Stimulated activated CD4-positive, alpha-beta T cell treated with anti-CD3 and anti-CD28 coated beads, Interleukin-4, amount 100 ng/mL, for 48 hours (primary cell): ENCODE measurements around the gene GPR135.
"Not testable (repeated sequence)": the region's sequence is repeated elsewhere in the genome, so short reads cannot be mapped to it uniquely, and the experiment has no call there.

Experiments used
- DNase-seq, 2 donors: peaks; one replicate each; pipeline ENCODE4 v3.0.0-alpha.2; 2020; ENCODE audit warnings: low read depth in 2 of 2

GPR135 gene

DNA sequence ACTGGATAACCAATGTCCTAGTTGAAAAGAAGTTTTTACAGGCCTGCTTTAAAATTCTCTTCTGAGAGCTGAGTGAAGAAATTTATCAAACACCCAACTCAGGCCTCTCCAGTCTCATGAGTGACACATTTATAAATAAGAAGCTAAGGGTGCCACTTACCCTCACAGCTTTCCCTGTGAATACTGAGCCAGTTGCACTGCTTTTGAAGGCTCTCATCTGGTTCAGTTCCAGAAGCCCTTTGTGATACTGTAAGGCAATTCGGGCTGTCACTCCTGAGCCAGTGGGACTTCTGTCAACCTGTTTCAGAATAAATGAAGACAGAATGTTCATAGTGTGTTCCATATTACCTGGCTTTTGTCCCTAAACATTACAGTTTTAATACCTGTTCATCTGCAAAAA lies 10.5 kb upstream of the GPR135 start:
- DNase-seq = no peak

DNA sequence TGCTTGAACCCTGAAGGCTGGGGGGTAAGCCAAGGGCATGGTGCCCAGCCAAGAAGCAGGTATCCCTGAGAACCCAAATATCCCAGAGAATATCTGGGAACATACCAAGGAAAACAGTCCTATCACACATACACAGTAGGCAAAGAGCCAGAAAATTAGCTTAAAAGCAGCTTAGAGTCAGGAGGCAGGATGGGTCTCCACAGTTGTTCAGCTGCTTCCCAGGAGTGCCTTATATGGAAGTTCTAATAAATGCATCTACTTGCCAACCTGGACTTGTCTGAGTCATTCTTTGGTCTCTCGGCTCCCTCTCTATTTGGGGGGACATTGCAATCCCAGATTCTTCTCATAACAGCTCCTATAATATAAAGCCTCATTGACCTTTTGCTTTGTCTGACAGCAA lies 9.0 kb upstream of the GPR135 start:
- no peak for DNase-seq

DNA sequence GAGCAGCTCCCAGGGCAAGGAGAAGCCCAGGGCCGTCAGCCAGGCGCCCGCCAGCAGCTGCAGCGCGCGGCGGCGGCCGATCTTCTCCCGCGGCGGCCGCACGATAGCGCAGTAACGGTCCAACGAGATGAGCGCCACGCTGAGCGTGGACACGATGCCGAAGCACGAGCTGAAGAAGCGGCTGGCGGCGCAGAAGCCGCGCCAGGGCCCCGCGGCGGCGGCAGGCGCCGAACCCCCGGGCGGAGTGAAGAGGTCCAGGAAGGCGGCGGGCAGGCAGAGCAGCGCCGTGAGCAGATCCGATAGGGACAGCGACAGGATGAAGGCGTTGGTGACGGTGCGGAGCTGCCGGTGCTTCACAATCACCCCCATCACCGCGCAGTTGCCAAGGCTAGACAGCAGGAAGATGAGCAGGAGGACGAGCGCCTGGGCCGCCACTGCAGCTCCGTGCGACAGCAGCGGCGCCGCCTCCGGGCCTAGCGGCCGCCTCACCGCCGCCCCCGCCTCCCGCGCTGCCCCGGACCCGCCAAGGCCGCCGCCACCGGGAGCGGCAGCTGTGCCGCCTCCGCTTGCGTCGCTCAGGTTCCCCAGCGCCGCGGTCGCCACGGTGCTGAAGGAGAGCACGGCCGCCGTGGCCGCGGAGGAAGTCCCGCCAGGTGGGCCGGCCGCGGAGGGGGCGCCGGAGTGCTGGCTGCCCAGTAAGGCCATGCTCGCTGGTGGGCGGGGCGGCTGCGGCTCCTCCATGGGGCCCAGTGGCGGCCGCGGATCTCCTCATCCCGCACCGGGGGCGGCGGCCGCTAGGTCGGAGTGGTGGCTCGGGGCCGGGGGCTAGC lies 479 bp downstream of the GPR135 start:
- peak; percentile 16 to 32 for DNase-seq

DNA sequence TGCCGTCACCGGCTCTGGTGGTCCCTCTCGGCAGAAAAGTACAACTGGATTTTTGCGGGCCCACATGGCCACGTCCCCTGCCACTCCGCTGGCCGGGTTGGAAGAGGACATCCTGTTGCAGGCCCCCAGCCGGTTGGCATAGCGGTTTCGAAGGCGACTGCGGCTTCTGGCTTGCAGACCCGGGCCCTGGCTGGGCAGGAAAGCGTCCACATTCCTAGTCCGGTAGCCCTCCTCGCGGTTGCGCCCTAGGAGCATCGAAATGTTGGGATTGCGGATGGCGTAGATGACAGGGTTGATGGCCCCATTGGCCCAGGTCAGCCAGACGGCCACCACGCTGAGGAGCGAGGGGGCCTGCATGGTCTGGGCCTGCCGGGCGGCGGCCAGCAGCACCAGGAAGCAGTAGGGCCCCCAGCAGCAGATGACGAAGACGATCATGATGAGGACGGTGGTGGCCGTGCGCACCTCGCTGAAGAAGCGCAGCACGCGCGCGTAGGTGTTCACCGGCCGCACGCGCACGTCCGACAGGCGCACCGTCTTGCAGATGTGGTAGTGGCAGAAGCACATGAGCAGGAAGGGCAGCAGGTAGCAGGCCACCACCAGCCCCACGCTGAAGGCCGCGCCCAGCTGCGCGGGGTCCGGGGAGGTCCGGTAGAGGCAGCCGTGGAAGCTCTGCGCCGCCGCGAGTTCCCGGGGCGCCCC lies 1.2 kb downstream of the GPR135 start:
- peak; percentile 24 to 27 for DNase-seq

DNA sequence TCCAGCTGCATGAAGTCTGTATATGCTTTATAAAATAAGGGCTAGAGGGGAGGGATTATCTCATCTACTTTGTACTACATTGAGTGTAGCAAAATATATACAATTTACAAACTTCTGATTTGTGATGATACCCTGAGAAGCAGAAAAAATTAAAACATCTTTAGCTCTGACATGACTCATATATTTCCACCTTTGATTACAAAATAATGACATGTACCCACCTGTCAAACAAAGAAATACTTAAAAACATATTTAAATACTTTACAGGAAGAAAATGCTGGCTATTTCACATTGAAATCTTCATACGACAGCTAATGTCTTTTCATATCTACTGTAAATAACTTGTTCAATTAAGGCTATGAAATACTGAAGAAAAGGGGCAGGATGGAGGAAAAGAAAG lies 3.3 kb downstream of the GPR135 start:
- no peak for DNase-seq

DNA sequence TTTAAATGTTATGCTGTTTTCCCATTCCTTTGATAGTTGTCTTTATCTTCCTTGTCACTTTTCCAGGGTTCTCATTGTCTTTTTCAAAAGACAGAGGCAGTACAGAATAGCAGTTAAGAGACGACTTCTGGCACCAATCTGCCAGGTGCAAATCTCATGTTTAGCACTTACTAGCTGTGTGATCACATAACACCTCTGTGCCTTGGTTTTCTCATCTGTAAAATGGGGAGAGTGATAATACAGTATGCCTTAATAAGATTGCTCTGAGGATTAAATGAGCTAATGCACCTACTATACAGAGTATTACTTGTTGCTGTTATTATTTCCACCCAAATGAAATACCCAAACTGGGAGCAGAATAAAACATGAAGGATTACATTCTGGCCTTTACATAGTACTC lies 4.8 kb downstream of the GPR135 start:
- DNase-seq = no peak

DNA sequence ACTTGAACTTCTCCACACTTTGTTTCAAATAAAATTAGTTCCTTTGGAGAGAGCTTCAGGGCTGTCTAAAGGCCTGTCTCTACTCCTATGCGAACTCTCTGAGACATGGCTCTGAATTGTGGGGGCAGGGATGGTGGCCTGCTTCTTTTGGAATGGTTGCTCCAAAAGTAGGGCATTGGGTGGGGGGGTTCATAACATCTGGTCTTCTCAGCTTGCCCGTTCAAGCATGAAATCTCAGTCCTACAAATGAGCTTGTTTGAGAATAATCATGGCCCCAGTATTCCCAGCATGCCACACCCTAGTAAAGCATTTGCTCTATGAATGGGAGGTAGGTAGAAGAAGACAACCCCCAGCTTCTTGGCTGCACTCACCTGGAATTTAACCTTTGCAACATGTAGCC lies 6.7 kb downstream of the GPR135 start:
- DNase-seq = no peak

DNA sequence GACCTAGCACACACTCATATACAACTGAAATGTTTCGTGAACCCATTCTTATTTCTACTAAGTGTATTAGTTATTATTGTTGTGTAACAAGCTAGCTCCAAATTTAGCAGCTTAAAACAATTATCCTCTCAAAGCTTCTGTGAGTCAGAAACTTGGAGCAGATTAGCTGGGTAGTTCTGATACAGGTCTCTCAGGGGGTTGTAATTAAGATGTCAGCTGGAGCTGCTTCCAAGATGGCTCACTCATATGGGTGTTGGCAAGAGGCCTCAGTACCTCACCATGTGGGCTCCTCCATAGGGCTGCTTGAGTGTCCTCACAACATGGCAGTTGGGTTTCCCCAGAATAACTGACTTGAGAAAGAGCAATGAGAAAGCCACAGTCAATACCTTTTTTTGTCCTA lies 9.8 kb downstream of the GPR135 start:
- no peak for DNase-seq

DNA sequence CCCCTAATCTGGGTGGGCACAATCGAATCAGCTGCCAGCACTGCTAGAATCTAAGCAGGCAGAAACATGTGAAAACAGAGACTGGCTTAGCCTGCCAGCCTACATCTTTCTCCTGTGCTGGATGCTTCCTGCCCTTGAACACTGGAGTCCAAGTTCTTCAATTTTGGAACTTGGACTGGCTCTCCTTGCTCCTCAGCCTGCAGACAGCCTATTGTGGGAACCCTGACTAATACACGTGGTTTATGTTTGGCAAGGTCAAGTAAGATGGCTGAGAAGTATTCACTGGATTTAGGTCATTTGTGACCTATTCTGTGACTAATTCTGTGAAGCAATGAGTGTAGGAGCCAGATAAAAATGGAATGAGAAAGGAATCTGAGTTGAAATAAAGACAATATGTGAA lies 11.0 kb downstream of the GPR135 start:
- DNase-seq = no peak

DNA sequence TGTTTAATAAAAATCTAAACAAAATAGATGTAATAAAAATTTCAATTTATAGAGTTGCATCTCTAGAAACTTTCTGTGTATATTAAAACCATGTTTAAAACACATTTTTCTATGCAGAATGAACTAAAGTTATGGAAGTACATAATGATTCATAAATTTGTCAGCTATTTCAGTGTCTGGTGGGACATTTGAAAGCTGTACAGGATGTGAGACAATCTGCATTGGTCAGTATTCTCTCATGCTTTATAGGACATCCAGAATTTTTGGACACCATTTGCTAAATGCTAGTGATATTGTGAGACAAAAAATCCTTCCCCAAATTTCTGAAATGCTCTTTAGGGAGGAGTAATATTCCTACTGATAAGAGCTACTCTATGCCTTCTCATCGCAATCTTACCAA lies 13.3 kb downstream of the GPR135 start:
- no peak for DNase-seq

DNA sequence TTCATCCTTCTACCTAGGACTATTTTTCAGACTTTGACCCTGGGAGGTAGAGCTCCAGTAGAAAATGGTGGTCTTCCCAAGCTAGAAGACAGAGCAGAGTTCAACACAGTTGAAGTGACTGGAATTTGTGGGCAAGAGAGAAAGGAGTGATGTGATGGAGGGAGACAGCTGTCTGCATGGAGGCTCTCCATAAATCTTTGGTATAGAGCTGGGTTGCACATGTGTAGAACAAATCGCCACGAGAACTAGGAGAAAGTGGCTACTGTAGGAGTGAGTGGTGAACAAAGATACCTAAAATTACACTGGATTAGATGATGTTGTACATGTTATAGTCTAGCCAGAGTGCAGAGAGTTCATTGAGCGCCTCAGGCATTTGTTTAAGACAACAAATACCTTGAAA lies 14.5 kb downstream of the GPR135 start:
- DNase-seq = no peak

DNA sequence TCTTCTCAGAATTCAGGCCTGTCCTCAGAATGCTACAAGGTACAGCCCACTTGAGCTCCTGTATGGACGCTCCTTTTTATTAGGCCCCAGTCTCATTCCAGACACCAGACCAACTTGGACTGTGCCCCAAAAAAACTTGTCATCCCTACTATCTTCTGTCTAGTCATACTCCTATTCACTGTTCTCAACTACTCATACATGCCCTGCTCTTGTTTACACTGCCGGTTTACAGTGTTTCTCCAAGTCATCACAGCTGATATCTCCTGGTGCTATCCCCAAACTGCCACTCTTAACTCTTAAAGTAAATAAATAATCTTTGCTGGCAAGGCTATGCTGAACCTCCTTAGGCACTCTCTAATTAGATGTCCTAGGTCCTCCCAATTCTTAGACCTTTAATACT lies 16.5 kb downstream of the GPR135 start:
- not testable (repeated sequence) for DNase-seq

DNA sequence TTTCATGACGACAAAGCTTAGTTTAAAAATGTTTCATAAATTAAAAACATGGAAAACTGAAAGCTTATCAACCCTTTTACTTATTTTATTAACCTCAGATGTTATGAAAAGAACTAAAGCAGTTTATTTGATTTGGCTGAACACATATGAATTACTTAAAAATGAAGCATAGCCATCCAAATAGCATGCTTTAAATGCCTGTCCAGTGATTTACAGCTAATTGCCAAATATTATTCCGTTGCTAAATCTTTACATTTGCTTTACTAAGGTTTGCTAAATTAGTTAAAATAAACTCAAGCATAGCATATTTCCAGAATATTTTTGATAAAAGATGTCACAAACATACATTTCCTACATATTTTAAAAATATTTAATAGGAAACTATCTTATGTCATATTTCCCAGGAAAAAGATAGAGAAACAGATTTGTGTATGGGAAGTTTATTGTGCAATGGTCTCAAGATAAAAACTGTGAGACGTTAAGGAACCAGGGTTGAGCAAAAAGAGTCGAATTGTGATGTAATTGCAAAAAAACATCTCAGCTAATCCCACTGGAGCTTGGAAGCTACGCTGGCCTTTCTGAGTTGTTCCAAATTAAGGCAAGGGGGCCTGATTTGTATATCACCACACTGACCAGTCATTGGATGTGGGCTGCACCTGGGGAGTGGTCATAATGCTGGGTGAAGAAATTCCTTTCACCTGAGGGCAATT lies 25.8 kb downstream of the GPR135 start:
- no peak for DNase-seq

DNA sequence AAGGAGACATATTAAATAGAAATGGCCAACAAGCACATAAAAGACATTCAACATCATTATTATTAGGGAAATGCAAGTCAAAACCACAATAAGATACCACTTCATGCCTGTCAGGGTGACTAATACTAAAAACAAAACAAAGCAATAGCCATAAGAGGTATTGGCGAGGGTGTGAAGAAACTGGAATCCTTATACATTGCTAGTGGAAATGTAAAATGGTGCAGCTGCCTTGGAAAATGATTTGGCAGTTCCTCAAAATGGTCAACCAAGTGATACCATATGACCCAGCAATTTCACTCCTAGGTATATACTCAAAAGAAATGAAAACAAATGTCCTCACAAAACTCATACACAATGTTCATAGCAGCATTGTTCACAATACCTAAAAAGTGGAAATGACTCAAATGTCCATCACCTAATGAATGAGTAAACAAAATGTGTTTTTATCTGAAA lies 27.0 kb downstream of the GPR135 start:
- no peak for DNase-seq

DNA sequence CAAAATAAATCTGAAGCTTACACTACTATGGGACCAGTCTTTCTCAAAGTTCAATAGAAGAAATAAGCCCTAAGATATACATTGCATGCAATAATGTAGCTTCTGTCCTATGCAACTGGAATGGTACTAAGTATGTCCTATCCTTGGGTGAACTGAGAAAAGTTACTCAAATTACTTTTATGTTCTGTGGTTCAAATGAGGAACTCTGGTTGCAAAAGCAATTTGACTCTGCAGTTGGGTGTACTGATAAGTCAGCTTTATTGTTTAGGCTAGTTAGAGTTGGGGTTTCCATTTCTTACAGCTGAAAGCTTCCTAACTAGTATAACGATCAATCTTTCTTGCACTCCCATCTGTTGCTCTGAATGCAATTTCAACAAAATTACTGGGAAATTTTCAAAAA lies 29.2 kb downstream of the GPR135 start:
- DNase-seq = no peak

DNA sequence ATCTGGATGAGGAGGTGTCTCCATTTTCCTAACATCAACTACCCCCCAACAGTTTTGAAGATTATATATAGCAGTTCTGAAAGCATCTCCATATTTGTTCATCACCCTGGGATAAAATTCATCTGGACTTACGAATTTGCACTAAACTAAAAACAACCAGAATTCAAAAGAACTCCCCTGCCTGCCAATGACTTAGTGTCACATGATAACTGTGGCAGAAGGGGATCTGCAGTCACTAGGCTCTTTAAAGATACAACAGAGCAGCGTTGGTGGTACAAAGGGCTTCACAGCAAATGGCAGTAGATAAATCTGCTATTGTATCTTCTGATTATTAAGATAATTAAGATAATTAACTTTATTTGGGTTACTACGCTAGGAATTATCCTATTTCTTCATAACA lies 30.1 kb downstream of the GPR135 start:
- no peak for DNase-seq

DNA sequence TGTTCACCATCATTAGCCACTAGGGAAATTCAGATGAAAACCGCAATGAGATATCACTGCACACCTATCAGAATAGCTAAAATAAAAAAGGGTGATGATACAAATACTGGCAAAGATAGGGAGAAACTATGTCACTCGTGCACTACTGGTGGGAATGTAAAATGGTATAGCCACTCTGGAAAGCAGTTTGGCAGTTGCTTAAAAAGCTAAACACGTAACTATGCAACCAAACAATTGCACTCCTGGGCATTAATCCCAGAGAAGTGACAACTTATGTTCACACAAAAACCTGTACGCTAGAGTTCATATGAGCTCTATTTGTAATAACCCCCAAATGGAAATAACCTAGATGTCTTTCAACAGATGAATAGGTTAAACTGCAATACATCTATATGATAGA lies 35.4 kb downstream of the GPR135 start:
- DNase-seq = no peak

DNA sequence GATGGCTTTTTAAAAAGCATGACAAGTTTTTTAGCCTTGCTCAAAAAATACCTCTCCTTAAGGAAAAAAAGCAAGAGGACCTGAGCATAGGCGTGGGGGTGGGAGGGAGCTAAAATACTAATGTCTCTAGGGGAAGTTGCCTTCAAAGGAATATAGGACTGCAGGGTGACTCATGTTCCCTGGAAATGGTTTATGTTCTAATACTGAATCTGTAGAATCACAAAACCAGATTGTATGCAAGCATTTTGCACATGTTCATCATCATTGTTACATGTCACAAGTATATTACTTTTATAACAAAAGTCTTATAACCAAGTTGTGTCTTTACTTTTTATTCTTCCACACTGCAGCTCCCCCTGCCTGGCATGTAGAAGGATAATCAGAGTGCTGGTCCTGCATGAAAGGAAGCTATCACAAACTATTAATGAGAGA lies 36.6 kb downstream of the GPR135 start:
- DNase-seq = no peak

DNA sequence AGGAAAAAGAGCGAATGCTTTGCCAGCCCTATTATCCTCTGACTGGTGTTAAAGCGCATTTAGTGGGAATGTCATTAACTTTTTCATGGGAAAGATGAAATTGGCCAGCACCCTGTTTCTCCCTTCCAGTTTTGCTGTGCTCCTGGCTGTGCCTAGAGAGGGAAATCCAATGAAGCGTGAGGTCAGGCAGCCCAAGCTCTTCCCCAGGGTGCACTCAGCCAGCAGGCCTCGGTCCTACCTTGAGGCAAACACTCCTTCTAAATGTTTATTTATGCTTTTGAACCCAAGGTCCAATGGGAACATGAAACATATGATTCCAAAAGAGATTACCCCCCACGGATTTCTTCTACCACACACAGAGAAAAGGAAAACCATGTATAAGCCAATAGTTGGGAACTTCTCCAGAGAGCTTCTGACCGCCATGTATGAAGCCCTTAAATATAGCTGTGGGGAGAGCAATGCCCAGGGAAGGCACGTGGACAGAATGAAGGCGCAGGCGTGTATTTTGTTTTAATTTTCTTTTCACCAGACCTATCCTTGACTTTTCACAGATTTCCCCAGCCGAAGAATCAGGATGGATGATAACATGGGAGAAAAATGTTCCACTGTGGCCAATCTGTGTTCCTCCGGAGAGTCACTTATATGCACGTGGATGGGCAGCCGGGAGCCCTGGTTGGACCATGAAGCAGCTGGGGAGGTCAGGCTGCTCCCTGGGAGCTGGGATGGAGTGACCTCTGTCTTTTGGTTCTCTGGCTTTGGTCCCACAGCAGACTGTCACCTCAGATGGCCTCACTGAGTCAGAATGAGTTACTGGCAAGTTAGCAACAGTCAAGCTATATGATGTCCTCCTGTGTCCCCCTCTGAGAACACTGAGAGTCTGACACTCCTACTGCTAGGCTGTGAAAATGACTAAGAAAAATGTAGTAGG lies 37.3 kb downstream of the GPR135 start:
- no peak for DNase-seq

DNA sequence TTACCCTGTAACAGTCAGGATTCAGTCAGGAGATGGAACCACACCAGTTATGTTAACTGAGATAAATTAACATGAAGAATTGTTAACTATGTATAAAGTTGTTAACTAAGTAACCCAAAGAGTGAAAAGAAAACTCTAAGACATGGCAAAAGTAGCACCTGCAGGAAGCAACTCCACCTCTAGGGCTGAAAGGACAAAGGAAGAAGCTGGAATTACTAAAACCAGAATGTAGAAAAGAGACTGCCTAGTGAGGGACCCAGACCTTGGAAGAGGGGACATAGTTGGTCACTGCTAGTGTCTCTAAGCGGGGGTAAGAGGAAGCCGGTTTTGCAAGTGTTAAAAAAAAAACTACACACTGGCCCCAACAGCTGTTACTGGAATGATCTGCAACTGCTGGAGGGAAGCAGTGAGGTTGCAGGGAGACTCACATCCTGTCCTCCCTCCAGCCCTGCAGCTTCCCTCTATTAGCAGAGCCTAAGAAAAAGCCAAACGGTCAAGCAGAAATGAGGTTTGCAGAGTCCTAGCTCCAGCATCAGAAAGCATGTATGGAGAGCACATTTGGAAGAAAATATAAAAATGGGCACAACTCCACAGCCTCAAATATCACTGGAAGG lies 39.8 kb downstream of the GPR135 start:
- DNase-seq = no peak
